Esophagus muscularis mucosa (tissue), 4 donors: Measurements from ENCODE around the gene ZKSCAN1. TPM values are rescaled to one million over a fixed set of nuclear protein-coding genes. Genes with fewer than 3 reads are reported as not detected.

Source experiments
- DNase-seq: peaks from one replicate; pipeline ENCODE4 v3.0.0-alpha.2; 2017; ENCODE audit errors: extremely low spot score
- H3K27ac ChIP-seq, 4 donors: fragments of 200-600 bp; sonication (generic); replicated peaks in 1 of 4; 1 replicate in 3 of 4; 2 replicates in 1 of 4; pipeline ENCODE4 v1.5.1; 2016 to 2019; ENCODE audit warnings: mild to moderate bottlenecking in 1 of 4
- H3K27me3 ChIP-seq, 4 donors: fragments of 200-600 bp; sonication (generic); one replicate each; pipeline versions ENCODE4 v1.5.1 to v1.6.0; 2016 to 2019
- H3K36me3 ChIP-seq, 4 donors: fragments of 200-600 bp; sonication (generic); one replicate each; pipeline ENCODE4 v1.5.1; 2016 to 2019
- H3K4me1 ChIP-seq, 4 donors: fragments of 200-600 bp; sonication (generic); one replicate each; pipeline ENCODE4 v1.5.1; 2016 to 2019
- H3K4me3 ChIP-seq, 4 donors: fragments of 200-600 bp; sonication (generic); 1 replicate in 2 of 4; 2 replicates in 2 of 4; pipeline ENCODE4 v1.5.1; 2016 to 2019; ENCODE audit warnings: mild to moderate bottlenecking in 4 of 4, moderate library complexity in 1 of 4
- H3K9me3 ChIP-seq, 4 donors: fragments of 200-600 bp; sonication (generic); 1 replicate in 3 of 4; 2 replicates in 1 of 4; pipeline ENCODE4 v1.5.1; 2016 to 2019
- CTCF ChIP-seq, 3 experiments: fragments of 200-600 bp in 2 of 3; fragments of 450-650 bp in 1 of 3; sonication (generic) in 2 of 3; IDR thresholded peaks; one replicate each; pipeline ENCODE4 v1.5.1; 2017 to 2019; ENCODE audit warnings: antibody characterized with exemption in 3 of 3, mild to moderate bottlenecking in 2 of 3, moderate library complexity in 1 of 3
- EP300 ChIP-seq: sonication (generic); formaldehyde crosslinking; IDR thresholded peaks from one replicate; pipeline ENCODE4 v1.6.1; 2017; ENCODE audit warnings: antibody characterized with exemption
- POLR2A ChIP-seq: fragments of 450-650 bp; IDR thresholded peaks from one replicate; pipeline ENCODE4 v1.6.1; 2017; ENCODE audit warnings: antibody characterized with exemption, moderate library complexity, mild to moderate bottlenecking, low read depth
- POLR2AphosphoS5 ChIP-seq, 2 donors: sonication (generic); formaldehyde crosslinking; IDR thresholded peaks; one replicate each; pipeline ENCODE4 v1.6.1; 2017; ENCODE audit warnings: antibody characterized with exemption in 2 of 2
- WGBS: methylation state at CpG from one replicate; pipeline ENCODE4 v1.1.5; 2018; 5-methylcytosine and 5-hydroxymethylcytosine counted together
- intact Hi-C: fragments of 100-400 bp; cut with DNase I; formaldehyde crosslinking; loops from one replicate; pipeline ENCODE4 v1.15.1; 2023
- total RNA-seq, 4 donors: library from RNA; depleted of rRNA; stranded (reverse); fragments of >200 nt; gene quantifications; one replicate each; pipeline versions ENCODE4 v1.1.0 to v1.2.1, GENCODE V29; 2016

ZKSCAN1 gene
- total RNA-seq, 4 donors from 2014 or later = 22.7 to 27.0 (median 24.0) TPM

DNA sequence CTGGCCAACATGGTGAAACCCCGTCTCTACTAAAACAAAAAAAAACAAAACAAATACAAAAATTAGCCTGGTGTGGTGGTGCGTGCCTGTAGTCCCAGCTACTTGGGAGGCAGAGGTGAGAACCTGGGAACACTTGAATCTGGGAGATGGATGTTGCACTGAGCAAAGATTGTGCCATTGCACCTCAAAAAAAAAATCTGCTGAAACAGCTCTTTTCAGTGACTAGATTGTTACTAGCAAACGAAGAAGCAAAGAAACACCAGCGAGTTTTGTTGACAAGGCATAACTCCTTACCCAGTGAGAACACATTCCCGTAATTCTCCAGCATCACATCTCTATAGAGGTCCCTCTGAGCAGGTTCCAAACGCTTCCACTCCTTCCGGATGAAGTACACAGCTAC lies 59.4 kb downstream of the ZKSCAN1 start:
- no peak overlapping the region for H3K27ac ChIP-seq
- peaks cover 0 to 29% (median 21%) of the 10 kb centered on the region in 4 donors for H3K9me3 ChIP-seq
- H3K36me3 ChIP-seq = peaks cover 63 to 100% (median 98%) of the 10 kb centered on the region in 4 donors
- DNase-seq = no peak
- WGBS = 95% methylated on average over 7 of the region's 7 CpGs
- TF ChIP-seq CTCF (IDR thresholded peaks at IDR 0.05) (no peak), EP300 (no peak), POLR2A (no peak), POLR2AphosphoS5 (IDR thresholded peaks at IDR 0.05) (no peak)
- H3K4me1 ChIP-seq = peaks cover 9 to 20% (median 14%) of the 10 kb centered on the region in 4 donors
- no peaks in the 10 kb centered on the region for H3K27me3 ChIP-seq
- H3K4me3 ChIP-seq = no peak overlapping the region
- intact Hi-C loops = no loop called here

DNA sequence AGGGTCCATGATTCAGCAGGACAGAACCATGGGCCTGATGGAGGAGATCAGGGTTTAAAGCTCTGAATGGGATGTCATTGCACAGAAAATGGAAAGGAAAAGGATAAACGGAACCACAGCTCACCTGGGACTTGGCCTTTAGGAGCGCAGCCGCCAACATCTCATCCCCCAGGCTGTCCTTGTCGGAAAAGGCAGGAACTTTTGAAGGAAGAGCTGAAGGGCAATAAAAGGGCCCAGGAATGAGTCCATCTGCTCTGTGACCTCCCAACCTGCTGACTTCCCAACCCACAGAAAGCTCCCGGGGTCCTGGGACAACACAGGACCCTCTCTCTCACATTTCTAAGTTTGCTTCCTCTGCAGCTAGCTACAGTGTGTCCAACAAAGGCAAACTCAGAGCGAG lies 60.0 kb downstream of the ZKSCAN1 start:
- peaks cover 0 to 25% (median 20%) of the 10 kb centered on the region in 4 donors for H3K9me3 ChIP-seq
- no peak overlapping the region for H3K27ac ChIP-seq
- TF ChIP-seq POLR2A = no peak
- no peak for DNase-seq
- WGBS = 92% methylated on average over 6 of the region's 6 CpGs
- no peak overlapping the region for H3K4me3 ChIP-seq
- intact Hi-C loops = no loop called here
- peaks cover 15 to 26% (median 19%) of the 10 kb centered on the region in 4 donors for H3K4me1 ChIP-seq
- H3K36me3 ChIP-seq = peaks cover 58 to 96% (median 92%) of the 10 kb centered on the region in 4 donors
- no peaks in the 10 kb centered on the region for H3K27me3 ChIP-seq

GRCh38 chr7:100077205-100077604 lies 61.8 kb downstream of the ZKSCAN1 start:
- peaks cover 40 to 78% (median 74%) of the 10 kb centered on the region in 4 donors for H3K36me3 ChIP-seq
- intact Hi-C loops = no loop called here
- H3K4me3 ChIP-seq = no peak overlapping the region
- H3K27ac ChIP-seq = no peak overlapping the region
- no peaks in the 10 kb centered on the region for H3K27me3 ChIP-seq
- TF ChIP-seq POLR2A (no peak), EP300 (no peak), POLR2AphosphoS5 (IDR thresholded peaks at IDR 0.05) (no peak), CTCF (IDR thresholded peaks at IDR 0.05) (no peak)
- peaks cover 0 to 7% (median 3%) of the 10 kb centered on the region in 4 donors for H3K9me3 ChIP-seq
- peaks cover 22 to 38% (median 30%) of the 10 kb centered on the region in 4 donors for H3K4me1 ChIP-seq
- whole genome bisulfite sequencing = 90% methylated on average over 4 of the region's 4 CpGs
- DNase-seq = no peak

DNA sequence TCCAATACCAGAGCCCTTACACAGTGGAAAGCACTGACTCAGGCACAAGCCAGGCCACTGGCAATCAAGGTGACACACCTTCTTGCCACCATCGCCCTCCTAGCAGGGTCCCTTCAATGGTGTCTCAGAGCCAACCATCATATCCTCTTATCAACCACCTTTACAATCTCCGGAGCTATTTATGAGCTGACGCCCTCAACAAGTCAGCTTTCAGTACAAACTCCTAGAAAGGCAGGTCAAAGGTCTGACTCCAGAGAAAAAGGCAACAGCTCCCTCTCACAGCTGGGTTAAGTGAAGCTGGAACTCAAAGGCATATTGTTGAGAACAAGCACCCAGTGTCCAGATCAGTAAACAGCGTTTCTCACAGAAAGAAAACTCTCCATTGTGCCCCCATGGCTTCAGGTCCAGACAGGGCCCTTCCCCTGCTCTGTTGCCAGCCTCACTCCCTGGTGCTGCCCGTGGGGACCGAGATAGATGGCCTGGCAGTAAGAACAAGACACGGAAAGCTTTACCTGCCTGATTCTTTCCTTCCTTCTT lies 63.7 kb downstream of the ZKSCAN1 start:
- Histone ChIP-seq H3K27ac (no peak overlapping the region), H3K36me3 (peaks cover 22 to 59% (median 55%) of the 10 kb centered on the region in 4 donors), H3K4me1 (peaks cover 29 to 44% (median 38%) of the 10 kb centered on the region in 4 donors), H3K9me3 (no peaks in the 10 kb centered on the region), H3K27me3 (no peaks in the 10 kb centered on the region), H3K4me3 (no peak overlapping the region)
- intact Hi-C loops = no loop called here
- TF ChIP-seq CTCF (IDR thresholded peaks at IDR 0.05) = no peak
- no peak for TF ChIP-seq EP300
- TF ChIP-seq POLR2AphosphoS5 (IDR thresholded peaks at IDR 0.05) = no peak
- TF ChIP-seq POLR2A = no peak
- WGBS = 77% methylated on average over 7 of the region's 7 CpGs
- no peak for DNase-seq

DNA sequence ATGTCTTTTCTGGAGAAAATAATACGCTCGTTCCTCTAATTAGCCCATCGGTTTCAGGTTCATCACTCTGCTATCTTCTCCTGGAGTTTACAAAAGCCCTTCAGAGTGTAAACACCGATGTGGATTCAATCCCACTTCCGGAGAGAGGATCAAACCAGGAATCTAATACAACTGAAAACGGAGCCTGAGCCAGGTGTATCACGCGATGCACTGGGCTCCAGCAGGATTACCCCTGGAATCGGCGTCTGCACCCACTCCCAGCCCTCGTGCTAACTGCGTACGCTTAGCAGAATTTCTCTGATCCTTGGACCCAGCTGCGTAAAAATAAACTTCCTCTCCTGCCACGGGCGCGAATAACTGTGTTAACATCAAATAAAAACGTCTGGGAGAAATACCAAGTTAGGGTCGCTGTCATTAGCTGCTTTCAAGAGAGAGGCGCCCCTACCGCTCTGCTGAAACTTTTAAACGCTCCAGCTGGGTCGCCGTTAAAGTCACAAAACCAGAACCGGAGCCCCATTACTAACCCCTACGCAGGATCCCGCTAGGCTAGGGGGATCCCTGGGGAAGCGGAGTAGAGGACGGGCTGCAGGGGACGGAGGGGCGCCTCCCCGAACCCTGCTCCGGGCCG lies 65.6 kb downstream of the ZKSCAN1 start:
- peaks cover 3 to 40% (median 36%) of the 10 kb centered on the region in 4 donors for H3K36me3 ChIP-seq
- peak overlapping the region; percentile 97 to 99 (median 98) for H3K4me3 ChIP-seq
- no peak for TF ChIP-seq POLR2A
- TF ChIP-seq EP300 = no peak
- no peak for TF ChIP-seq POLR2AphosphoS5 (IDR thresholded peaks at IDR 0.05)
- TF ChIP-seq CTCF (IDR thresholded peaks at IDR 0.05) = no peak
- intact Hi-C loops = loop anchor here (1.0 to 10.0 kb wide), 4 partner anchors 29 to 166 kb away; partner anchors contain the start of genes MBLAC1 and TRIM4
- no peaks in the 10 kb centered on the region for H3K9me3 ChIP-seq
- DNase-seq = no peak
- under 1% methylated on average over 17 of the region's 34 CpGs for WGBS
- H3K27ac ChIP-seq = peak overlapping the region; percentile 87 to 92 (median 88)
- H3K27me3 ChIP-seq = no peaks in the 10 kb centered on the region
- H3K4me1 ChIP-seq = peaks cover 29 to 44% (median 38%) of the 10 kb centered on the region in 4 donors
